ENCODE measurements around the gene MAIP1.

The MAIP1 gene

GRCh38 chr2:199946836-199947235 lies 8.5 kb upstream of the MAIP1 start:
- no peak for TF ChIP-seq CTCF (IDR thresholded peaks at IDR 0.05; ENCODE audit: insufficient read depth, low read length)
- no peak for TF ChIP-seq REST (IDR thresholded peaks at IDR 0.05; ENCODE audit: insufficient replicate concordance, low read depth)
- TF ChIP-seq POLR2AphosphoS5 (IDR thresholded peaks at IDR 0.05; ENCODE audit: low read depth) = no peak
- no peak for TF ChIP-seq GABPA (IDR thresholded peaks at IDR 0.05; ENCODE audit: low read depth)
- TF ChIP-seq SPI1 (IDR thresholded peaks at IDR 0.05; ENCODE audit: borderline replicate concordance, low read depth) = no peak
- no peak for DNase-seq (ENCODE audit: low read depth in 1 of 2, low spot score in 1 of 2)
- peak overlapping the region; percentile 33 for H3K27ac ChIP-seq (replicated peaks)

GRCh38 chr2:199950396-199950795 lies 5.0 kb upstream of the MAIP1 start:
- TF ChIP-seq SPI1 (IDR thresholded peaks at IDR 0.05; ENCODE audit: borderline replicate concordance, low read depth) (no peak), GABPA (IDR thresholded peaks at IDR 0.05; ENCODE audit: low read depth) (no peak), CTCF (IDR thresholded peaks at IDR 0.05; ENCODE audit: insufficient read depth, low read length) (no peak), REST (IDR thresholded peaks at IDR 0.05; ENCODE audit: insufficient replicate concordance, low read depth) (no peak), POLR2AphosphoS5 (IDR thresholded peaks at IDR 0.05; ENCODE audit: low read depth) (no peak)

More at GRCh38 chr2:199946836-199947235, 8.5 kb upstream of the MAIP1 start:
- Histone ChIP-seq H3K4me3 (replicated peaks; ENCODE audit: insufficient read depth, low read length) (no peak overlapping the region), H3K27me3 (ENCODE audit: insufficient read depth, poor library complexity, severe bottlenecking) (no peaks in the 10 kb centered on the region)

GRCh38 chr2:199951023-199951422 lies 4.4 kb upstream of the MAIP1 start:
- Histone ChIP-seq H3K27ac (replicated peaks) (no peak overlapping the region), H3K4me3 (replicated peaks; ENCODE audit: insufficient read depth, low read length) (no peak overlapping the region), H3K27me3 (ENCODE audit: insufficient read depth, poor library complexity, severe bottlenecking) (no peaks in the 10 kb centered on the region)
- TF ChIP-seq REST (IDR thresholded peaks at IDR 0.05; ENCODE audit: insufficient replicate concordance, low read depth) = no peak
- TF ChIP-seq POLR2AphosphoS5 (IDR thresholded peaks at IDR 0.05; ENCODE audit: low read depth) = no peak
- no peak for TF ChIP-seq GABPA (IDR thresholded peaks at IDR 0.05; ENCODE audit: low read depth)
- TF ChIP-seq SPI1 (IDR thresholded peaks at IDR 0.05; ENCODE audit: borderline replicate concordance, low read depth) = no peak
- no peak for TF ChIP-seq CTCF (IDR thresholded peaks at IDR 0.05; ENCODE audit: insufficient read depth, low read length)
- no peak for DNase-seq (ENCODE audit: low read depth in 1 of 2, low spot score in 1 of 2)

More at GRCh38 chr2:199950396-199950795, 5.0 kb upstream of the MAIP1 start:
- Histone ChIP-seq H3K4me3 (replicated peaks; ENCODE audit: insufficient read depth, low read length) (no peak overlapping the region), H3K27ac (replicated peaks) (no peak overlapping the region), H3K27me3 (ENCODE audit: insufficient read depth, poor library complexity, severe bottlenecking) (no peaks in the 10 kb centered on the region)
- DNase-seq (ENCODE audit: low read depth in 1 of 2, low spot score in 1 of 2) = no peak
